ENCODE measurements around the gene ENPP7.

DNA sequence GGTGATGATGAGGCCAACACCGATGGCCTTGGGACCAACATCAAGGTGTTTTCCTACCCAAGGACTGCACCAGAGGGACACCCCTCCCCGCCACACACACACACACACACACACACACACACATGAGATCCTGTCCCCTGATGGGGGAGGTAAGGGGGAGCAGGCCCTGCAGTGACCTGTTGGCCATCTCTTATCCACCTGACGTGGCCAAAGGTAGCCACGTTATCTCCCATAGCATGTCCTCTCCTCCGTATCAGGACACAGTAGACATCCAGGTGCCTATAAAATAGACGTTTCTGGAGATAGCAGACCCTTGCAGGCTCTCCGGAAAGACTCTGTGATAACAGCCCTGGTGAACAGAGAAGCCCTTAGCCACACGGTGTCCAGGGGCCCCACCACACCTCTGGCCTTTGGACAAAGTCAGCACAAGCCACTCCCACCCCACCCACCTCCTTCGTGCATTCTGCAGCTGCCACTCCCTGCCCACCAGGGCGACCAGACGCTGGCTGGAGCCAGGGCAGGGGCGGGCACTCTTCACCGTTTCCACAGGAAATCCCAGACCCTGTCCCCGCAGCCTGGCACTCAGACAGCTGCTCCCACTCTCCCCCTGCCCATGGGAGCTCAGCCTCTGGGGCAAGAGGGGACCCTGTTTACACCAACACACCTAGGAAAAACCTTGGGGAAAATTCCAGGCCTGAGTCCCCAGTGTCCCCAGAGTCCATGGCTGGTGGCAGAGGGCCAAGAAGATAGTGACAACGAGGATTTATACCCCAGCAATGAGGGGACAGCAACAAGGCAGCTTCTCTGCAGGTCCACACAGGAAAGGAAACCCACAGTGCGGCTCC is 15.4 kb upstream of the ENPP7 start:
- no peak for TF ChIP-seq EZH2 (IDR thresholded peaks at IDR 0.05; ENCODE audit: insufficient read depth, poor library complexity, severe bottlenecking)
- TF ChIP-seq EZH2phosphoT487 (IDR thresholded peaks at IDR 0.05; ENCODE audit: insufficient read depth, low read depth), result no peak
